ENCODE results near the gene RASSF10.
"Not testable (repeated sequence)": the region's sequence is repeated elsewhere in the genome, so short reads cannot be mapped to it uniquely, and the experiment has no call there.

The RASSF10 gene

GRCh38 chr11:13026722-13027121 lies 17.6 kb downstream of the RASSF10 start:
- no peak for DNase-seq (ENCODE audit: low read depth in 3 of 3)

GRCh38 chr11:13028322-13028721 lies 19.2 kb downstream of the RASSF10 start:
- DNase-seq (ENCODE audit: low read depth in 3 of 3) = no peak

- no peak for DNase-seq (ENCODE audit: low read depth in 3 of 3)
Measured at GRCh38 chr11:13029872-13030271, 20.8 kb downstream of the RASSF10 start.

GRCh38 chr11:13030857-13031256 lies 21.7 kb downstream of the RASSF10 start:
- DNase-seq (ENCODE audit: low read depth in 3 of 3) = no peak

GRCh38 chr11:13031349-13031748 lies 22.2 kb downstream of the RASSF10 start:
- no peak for DNase-seq (ENCODE audit: low read depth in 3 of 3)

- no peak for DNase-seq (ENCODE audit: low read depth in 3 of 3)
Measured at GRCh38 chr11:13033760-13034533, 24.8 kb downstream of the RASSF10 start.

GRCh38 chr11:13035711-13036110 lies 26.6 kb downstream of the RASSF10 start:
- no peak for DNase-seq (ENCODE audit: low read depth in 3 of 3)

GRCh38 chr11:13036235-13036634 lies 27.1 kb downstream of the RASSF10 start:
- no peak for DNase-seq (ENCODE audit: low read depth in 3 of 3)

- no peak for DNase-seq (ENCODE audit: low read depth in 3 of 3)
Measured at GRCh38 chr11:13038366-13038765, 29.2 kb downstream of the RASSF10 start.

- no peak for DNase-seq (ENCODE audit: low read depth in 3 of 3)
Measured at GRCh38 chr11:13039126-13039525, 30.0 kb downstream of the RASSF10 start.

GRCh38 chr11:13040969-13041561 lies 31.9 kb downstream of the RASSF10 start:
- DNase-seq (ENCODE audit: low read depth in 3 of 3) = no peak

GRCh38 chr11:13042873-13043342 lies 33.8 kb downstream of the RASSF10 start:
- DNase-seq (ENCODE audit: low read depth in 3 of 3) = no peak

GRCh38 chr11:13043912-13044628 lies 35.0 kb downstream of the RASSF10 start:
- DNase-seq (ENCODE audit: low read depth in 3 of 3) = no peak

- not testable (repeated sequence) for DNase-seq (ENCODE audit: low read depth in 3 of 3)
Measured at GRCh38 chr11:13045089-13045488, 36.0 kb downstream of the RASSF10 start.

- no peak for DNase-seq (ENCODE audit: low read depth in 3 of 3)
Measured at GRCh38 chr11:13045734-13046133, 36.6 kb downstream of the RASSF10 start.

GRCh38 chr11:13046637-13047570 lies 37.8 kb downstream of the RASSF10 start:
- no peak for DNase-seq (ENCODE audit: low read depth in 3 of 3)

- DNase-seq (ENCODE audit: low read depth in 3 of 3) = no peak
Measured at GRCh38 chr11:13047884-13048283, 38.8 kb downstream of the RASSF10 start.

- no peak for DNase-seq (ENCODE audit: low read depth in 3 of 3)
Measured at GRCh38 chr11:13051257-13051656, 42.1 kb downstream of the RASSF10 start.

- no peak for DNase-seq (ENCODE audit: low read depth in 3 of 3)
Measured at GRCh38 chr11:13052130-13052571, 43.0 kb downstream of the RASSF10 start.

- no peak for DNase-seq (ENCODE audit: low read depth in 3 of 3)
Measured at GRCh38 chr11:13053255-13053917, 44.3 kb downstream of the RASSF10 start.

GRCh38 chr11:13054278-13054677 lies 45.2 kb downstream of the RASSF10 start:
- no peak for DNase-seq (ENCODE audit: low read depth in 3 of 3)
